Brain pericyte (primary cell): ENCODE results near the gene HERC2.

Experiments used
- DNase-seq: peaks from one replicate; pipeline ENCODE4 v3.0.0-alpha.2; 2012; ENCODE audit warnings: low read depth, low spot score

HERC2 gene

GRCh38 chr15:28098766-28099554 lies 223.0 kb downstream of the HERC2 start, which contains the start of gene OCA2:
Gene OCA2, minus strand, starts transcription at chr15:28099315. Its CDS starts 17,441 bp downstream, at chr15:28081874.
- DNase-seq: no peak

- DNase-seq: no peak
These were observed 223.6 kb downstream of the HERC2 start for GRCh38 chr15:28098360-28098765.

GRCh38 chr15:28097656-28098359 lies 224.2 kb downstream of the HERC2 start:
- no peak for DNase-seq

- DNase-seq: no peak
These were observed 225.1 kb downstream of the HERC2 start for GRCh38 chr15:28096670-28097431.

GRCh38 chr15:28096411-28096669 lies 225.6 kb downstream of the HERC2 start:
- DNase-seq: no peak

- no peak for DNase-seq
These were observed 227.1 kb downstream of the HERC2 start for GRCh38 chr15:28094732-28095521.

GRCh38 chr15:28093752-28094535 lies 228.0 kb downstream of the HERC2 start:
- DNase-seq: no peak

GRCh38 chr15:28091313-28091712 lies 230.7 kb downstream of the HERC2 start:
- no peak for DNase-seq

- no peak for DNase-seq
These were observed 235.7 kb downstream of the HERC2 start for GRCh38 chr15:28086175-28086703.

- no peak for DNase-seq
These were observed 236.3 kb downstream of the HERC2 start for GRCh38 chr15:28085489-28086174.

GRCh38 chr15:28084547-28084946 lies 237.4 kb downstream of the HERC2 start:
- DNase-seq: no peak

- no peak for DNase-seq
These were observed 238.9 kb downstream of the HERC2 start for GRCh38 chr15:28082891-28083684.

- DNase-seq: no peak
These were observed 240.4 kb downstream of the HERC2 start for GRCh38 chr15:28081594-28081993.

GRCh38 chr15:28080386-28080785 lies 241.6 kb downstream of the HERC2 start:
- no peak for DNase-seq

GRCh38 chr15:28079313-28079969 lies 242.5 kb downstream of the HERC2 start:
- no peak for DNase-seq

GRCh38 chr15:28078191-28078719 lies 243.7 kb downstream of the HERC2 start:
- DNase-seq: no peak

GRCh38 chr15:28075573-28075972 lies 246.4 kb downstream of the HERC2 start:
- DNase-seq: no peak

- no peak for DNase-seq
These were observed 253.0 kb downstream of the HERC2 start for GRCh38 chr15:28068930-28069329.
